Prostate gland (tissue), 2 donors: ENCODE measurements around the gene LPIN3.

Experiments used
- POLR2A ChIP-seq: fragments of 450-650 bp; IDR thresholded peaks from one replicate; pipeline ENCODE4 v1.6.1; 2016; ENCODE audit warnings: antibody characterized with exemption, mild to moderate bottlenecking
- TF ChIP-seq, protein P1 (sequence below), 4 experiments: fragments of 200-600 bp in 2 of 4; fragments of 450-650 bp in 2 of 4; sonication (generic) in 2 of 4; IDR thresholded peaks; 1 replicate in 3 of 4; 2 replicates in 1 of 4; pipeline ENCODE4 v1.5.1; 2016 to 2019; ENCODE audit warnings: antibody characterized with exemption in 4 of 4, mild to moderate bottlenecking in 2 of 4, moderate library complexity in 2 of 4

DNA sequence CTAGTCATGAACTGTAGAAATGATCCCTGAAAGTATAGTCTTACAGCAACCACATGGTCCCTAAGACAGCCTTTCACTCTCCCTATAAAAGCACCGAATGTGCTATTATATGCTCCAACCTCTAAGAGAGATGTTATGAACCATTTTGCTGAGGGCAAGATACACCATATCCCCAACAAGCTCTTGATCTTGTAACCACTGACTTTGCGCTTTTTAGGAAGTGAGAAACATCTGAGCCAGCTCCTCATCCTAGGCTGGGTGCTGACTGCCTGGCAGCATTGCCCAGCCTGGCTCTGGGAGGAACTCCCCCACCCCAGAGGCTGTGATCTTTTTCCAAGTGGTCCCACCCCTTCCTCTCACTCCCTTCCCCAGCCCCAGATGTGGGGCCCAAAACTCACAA lies 29.1 kb downstream of the LPIN3 start:
- TF ChIP-seq, protein P1, sequence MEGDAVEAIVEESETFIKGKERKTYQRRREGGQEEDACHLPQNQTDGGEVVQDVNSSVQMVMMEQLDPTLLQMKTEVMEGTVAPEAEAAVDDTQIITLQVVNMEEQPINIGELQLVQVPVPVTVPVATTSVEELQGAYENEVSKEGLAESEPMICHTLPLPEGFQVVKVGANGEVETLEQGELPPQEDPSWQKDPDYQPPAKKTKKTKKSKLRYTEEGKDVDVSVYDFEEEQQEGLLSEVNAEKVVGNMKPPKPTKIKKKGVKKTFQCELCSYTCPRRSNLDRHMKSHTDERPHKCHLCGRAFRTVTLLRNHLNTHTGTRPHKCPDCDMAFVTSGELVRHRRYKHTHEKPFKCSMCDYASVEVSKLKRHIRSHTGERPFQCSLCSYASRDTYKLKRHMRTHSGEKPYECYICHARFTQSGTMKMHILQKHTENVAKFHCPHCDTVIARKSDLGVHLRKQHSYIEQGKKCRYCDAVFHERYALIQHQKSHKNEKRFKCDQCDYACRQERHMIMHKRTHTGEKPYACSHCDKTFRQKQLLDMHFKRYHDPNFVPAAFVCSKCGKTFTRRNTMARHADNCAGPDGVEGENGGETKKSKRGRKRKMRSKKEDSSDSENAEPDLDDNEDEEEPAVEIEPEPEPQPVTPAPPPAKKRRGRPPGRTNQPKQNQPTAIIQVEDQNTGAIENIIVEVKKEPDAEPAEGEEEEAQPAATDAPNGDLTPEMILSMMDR (IDR thresholded peaks at IDR 0.05): no peak
- TF ChIP-seq POLR2A: no peak
